ENCODE measurements around the gene MRS2.

DNA sequence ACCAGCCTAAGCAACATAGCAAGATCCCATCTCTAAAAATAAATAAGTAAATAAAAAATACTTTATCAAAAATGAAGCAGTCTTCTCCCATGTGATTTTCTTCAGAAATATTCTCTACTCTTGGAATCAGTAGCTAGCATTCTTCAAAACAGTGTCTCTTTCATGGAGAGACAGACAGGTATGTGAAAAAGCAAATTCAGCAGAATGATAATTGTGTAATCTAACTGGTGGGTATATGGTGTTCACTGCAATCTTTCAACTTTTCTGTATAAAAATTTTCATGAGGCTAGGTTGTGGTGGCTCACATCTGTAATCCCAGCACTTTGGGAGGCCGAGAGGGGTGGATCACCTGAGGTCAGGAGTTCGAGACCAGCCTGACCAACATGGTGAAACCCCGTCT, 7.9 kb downstream of the MRS2 start:
- TF ChIP-seq, protein P1, sequence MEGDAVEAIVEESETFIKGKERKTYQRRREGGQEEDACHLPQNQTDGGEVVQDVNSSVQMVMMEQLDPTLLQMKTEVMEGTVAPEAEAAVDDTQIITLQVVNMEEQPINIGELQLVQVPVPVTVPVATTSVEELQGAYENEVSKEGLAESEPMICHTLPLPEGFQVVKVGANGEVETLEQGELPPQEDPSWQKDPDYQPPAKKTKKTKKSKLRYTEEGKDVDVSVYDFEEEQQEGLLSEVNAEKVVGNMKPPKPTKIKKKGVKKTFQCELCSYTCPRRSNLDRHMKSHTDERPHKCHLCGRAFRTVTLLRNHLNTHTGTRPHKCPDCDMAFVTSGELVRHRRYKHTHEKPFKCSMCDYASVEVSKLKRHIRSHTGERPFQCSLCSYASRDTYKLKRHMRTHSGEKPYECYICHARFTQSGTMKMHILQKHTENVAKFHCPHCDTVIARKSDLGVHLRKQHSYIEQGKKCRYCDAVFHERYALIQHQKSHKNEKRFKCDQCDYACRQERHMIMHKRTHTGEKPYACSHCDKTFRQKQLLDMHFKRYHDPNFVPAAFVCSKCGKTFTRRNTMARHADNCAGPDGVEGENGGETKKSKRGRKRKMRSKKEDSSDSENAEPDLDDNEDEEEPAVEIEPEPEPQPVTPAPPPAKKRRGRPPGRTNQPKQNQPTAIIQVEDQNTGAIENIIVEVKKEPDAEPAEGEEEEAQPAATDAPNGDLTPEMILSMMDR (IDR thresholded peaks at IDR 0.05): no peak
- no peak for TF ChIP-seq POLR2A (IDR thresholded peaks at IDR 0.05)
- TF ChIP-seq EP300 (IDR thresholded peaks at IDR 0.05): no peak
